ENCODE results near the gene AXIN2.

DNA sequence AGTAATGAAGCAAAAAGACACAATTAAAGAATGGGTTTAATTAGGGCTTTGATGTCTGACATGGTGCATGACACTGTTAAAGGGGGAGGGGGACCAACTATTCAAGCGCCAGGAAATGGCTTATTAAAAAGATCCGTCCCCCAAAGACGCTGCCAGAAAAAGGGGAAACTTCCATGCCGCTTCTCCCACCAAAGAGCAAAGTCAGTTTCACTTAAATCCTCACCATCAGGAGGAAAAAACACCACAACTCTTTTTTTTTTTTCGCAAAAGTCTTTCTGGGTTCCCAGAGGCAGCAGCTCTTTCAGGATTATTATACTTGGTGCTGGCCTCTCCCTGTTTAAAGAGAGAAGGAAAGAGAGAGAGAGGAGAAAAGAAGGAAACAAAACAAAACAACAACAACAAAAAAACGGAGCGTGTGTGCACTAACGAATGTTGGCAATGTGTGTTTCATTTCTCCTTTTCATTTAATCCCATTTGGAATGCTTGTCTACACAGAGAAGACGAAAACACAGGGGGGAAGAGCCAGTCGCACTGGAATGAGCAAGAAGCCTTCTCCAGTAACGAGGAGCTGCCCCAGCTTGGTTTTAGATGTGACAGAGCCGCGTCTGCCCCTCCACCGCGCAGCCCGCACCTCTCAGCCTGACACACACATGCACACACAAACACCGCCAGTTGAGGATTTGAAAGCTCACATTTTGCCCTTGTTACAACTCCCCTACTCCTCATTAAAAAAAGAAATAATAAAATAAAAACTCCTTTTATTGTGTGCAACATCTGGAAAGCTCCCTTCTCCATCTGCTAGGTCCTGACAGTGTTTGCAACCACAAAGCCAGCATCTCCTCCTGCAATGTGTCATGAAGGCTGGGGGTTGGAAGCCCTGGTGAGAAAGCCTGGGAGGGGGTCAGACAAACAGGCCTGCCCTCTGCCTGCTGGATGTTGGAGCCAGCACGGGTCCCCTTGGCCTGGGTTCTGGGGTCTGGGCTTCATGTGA lies 32.7 kb upstream of the AXIN2 start:
- TF ChIP-seq, protein P1, sequence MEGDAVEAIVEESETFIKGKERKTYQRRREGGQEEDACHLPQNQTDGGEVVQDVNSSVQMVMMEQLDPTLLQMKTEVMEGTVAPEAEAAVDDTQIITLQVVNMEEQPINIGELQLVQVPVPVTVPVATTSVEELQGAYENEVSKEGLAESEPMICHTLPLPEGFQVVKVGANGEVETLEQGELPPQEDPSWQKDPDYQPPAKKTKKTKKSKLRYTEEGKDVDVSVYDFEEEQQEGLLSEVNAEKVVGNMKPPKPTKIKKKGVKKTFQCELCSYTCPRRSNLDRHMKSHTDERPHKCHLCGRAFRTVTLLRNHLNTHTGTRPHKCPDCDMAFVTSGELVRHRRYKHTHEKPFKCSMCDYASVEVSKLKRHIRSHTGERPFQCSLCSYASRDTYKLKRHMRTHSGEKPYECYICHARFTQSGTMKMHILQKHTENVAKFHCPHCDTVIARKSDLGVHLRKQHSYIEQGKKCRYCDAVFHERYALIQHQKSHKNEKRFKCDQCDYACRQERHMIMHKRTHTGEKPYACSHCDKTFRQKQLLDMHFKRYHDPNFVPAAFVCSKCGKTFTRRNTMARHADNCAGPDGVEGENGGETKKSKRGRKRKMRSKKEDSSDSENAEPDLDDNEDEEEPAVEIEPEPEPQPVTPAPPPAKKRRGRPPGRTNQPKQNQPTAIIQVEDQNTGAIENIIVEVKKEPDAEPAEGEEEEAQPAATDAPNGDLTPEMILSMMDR (IDR thresholded peaks at IDR 0.05): no peak
- no peak for TF ChIP-seq POLR2AphosphoS5 (IDR thresholded peaks at IDR 0.05; ENCODE audit: low read depth, low read length)
- TF ChIP-seq, protein P2, sequence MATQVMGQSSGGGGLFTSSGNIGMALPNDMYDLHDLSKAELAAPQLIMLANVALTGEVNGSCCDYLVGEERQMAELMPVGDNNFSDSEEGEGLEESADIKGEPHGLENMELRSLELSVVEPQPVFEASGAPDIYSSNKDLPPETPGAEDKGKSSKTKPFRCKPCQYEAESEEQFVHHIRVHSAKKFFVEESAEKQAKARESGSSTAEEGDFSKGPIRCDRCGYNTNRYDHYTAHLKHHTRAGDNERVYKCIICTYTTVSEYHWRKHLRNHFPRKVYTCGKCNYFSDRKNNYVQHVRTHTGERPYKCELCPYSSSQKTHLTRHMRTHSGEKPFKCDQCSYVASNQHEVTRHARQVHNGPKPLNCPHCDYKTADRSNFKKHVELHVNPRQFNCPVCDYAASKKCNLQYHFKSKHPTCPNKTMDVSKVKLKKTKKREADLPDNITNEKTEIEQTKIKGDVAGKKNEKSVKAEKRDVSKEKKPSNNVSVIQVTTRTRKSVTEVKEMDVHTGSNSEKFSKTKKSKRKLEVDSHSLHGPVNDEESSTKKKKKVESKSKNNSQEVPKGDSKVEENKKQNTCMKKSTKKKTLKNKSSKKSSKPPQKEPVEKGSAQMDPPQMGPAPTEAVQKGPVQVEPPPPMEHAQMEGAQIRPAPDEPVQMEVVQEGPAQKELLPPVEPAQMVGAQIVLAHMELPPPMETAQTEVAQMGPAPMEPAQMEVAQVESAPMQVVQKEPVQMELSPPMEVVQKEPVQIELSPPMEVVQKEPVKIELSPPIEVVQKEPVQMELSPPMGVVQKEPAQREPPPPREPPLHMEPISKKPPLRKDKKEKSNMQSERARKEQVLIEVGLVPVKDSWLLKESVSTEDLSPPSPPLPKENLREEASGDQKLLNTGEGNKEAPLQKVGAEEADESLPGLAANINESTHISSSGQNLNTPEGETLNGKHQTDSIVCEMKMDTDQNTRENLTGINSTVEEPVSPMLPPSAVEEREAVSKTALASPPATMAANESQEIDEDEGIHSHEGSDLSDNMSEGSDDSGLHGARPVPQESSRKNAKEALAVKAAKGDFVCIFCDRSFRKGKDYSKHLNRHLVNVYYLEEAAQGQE (IDR thresholded peaks at IDR 0.05; ENCODE audit: insufficient read depth in 1 of 2, low read depth in 2 of 2, low read length in 1 of 2): no peak
